Left lung (tissue), 10 donors: ENCODE results near the gene MED12L. TPM values are rescaled to one million over a fixed set of nuclear protein-coding genes. Genes with fewer than 3 reads are reported as not detected.
"Not testable (repeated sequence)": the region's sequence is repeated elsewhere in the genome, so short reads cannot be mapped to it uniquely, and the experiment has no call there.

Experiments used
- ATAC-seq: fragments of 200-7000 bp; cut with Tn5 transposase; one replicate; pipeline ENCODE4 v1.9.1; 2020; ENCODE audit warnings: moderate library complexity
- DNase-seq, 4 donors: peaks; one replicate each; pipeline ENCODE4 v3.0.0-alpha.2; 2013 to 2020
- H3K27ac ChIP-seq, 2 donors: fragments of 200-600 bp; sonication (generic) in 1 of 2; one replicate each; pipeline versions ENCODE4 v1.5.0 to v1.8.0; 2020 to 2021
- H3K27me3 ChIP-seq, 2 donors: fragments of 200-600 bp; sonication (generic) in 1 of 2; one replicate each; pipeline versions ENCODE4 v1.5.0 to v1.8.0; 2020 to 2021
- H3K36me3 ChIP-seq, 2 donors: fragments of 200-600 bp; sonication (generic) in 1 of 2; one replicate each; pipeline versions ENCODE4 v1.5.0 to v1.8.0; 2020 to 2021
- H3K4me1 ChIP-seq, 2 donors: fragments of 200-600 bp; one replicate each; pipeline ENCODE4 v1.8.0; 2021
- H3K4me3 ChIP-seq, 2 donors: fragments of 200-600 bp; sonication (generic) in 1 of 2; one replicate each; pipeline versions ENCODE4 v1.5.0 to v1.8.0; 2020 to 2021; ENCODE audit warnings: mild to moderate bottlenecking in 1 of 2
- H3K9me3 ChIP-seq, 2 donors: fragments of 200-600 bp; sonication (generic) in 1 of 2; one replicate each; pipeline versions ENCODE4 v1.5.0 to v1.8.0; 2020 to 2021
- CTCF ChIP-seq, 2 donors: fragments of 200-600 bp; sonication (generic) in 1 of 2; IDR thresholded peaks; one replicate each; pipeline versions ENCODE4 v1.5.0 to v1.8.0; 2021; ENCODE audit warnings: antibody characterized with exemption in 2 of 2
- intact Hi-C, 2 donors: fragments of 100-400 bp; cut with DNase I; formaldehyde crosslinking; loops; one replicate each; pipeline versions ENCODE4 v1.11.2 to v1.14.2; 2022
- polyA plus RNA-seq, 6 donors: library from polyadenylated mRNA; unstranded; fragments of 120-200 nt; gene quantifications; one replicate each; pipeline ENCODE4 v1.2.1, GENCODE V29; 2013; ENCODE audit not compliant: insufficient read length in 6 of 6
- total RNA-seq, 2 donors: library from RNA; stranded (reverse); fragmentation: NEBNext Ultra II Directional; extraction: Animal tissue kit (Norgen Biotek cat#: 25700); gene quantifications; one replicate each; pipeline ENCODE4 v1.2.1, GENCODE V29; 2021
- donor health status: DM: no; HTN: yes; CAD: no.
- donor health status: DM: no; HTN: no; CAD: no.

MED12L gene
- total and polyA plus RNA-seq, 8 donors: 0.66 to 1.0 (median 0.77) TPM

DNA sequence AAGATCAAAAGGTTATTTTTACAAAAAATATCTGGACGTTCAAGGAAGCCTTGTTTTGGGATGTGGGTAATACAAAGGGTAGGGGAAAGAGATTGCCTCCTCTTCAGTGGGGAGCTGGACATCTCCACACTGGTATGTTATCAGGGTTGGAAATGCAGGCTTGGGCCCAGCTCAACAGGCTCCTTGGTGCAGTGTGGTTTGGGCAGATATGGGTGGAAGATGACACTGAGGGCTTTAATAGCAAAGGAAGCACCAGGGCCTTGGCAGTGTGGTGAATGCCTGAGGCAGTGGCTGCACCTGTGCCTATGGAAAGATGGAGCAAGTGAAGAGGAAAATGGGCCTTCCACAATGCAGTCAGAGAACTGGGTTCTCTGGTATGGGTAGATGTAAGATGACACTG, 11.2 kb upstream of the MED12L start:
- Histone ChIP-seq H3K27ac (no peak overlapping the region), H3K27me3 (no peaks in the 10 kb centered on the region), H3K4me1 (no peaks in the 10 kb centered on the region), H3K4me3 (no peak overlapping the region), H3K36me3 (no peaks in the 10 kb centered on the region), H3K9me3 (no peaks in the 10 kb centered on the region)
- no peak for TF ChIP-seq CTCF (IDR thresholded peaks at IDR 0.05)
- DNase-seq: no peak
- intact Hi-C loops: no loop called here
- ATAC-seq: no peak

GRCh38 chr3:151075869-151076562, 9.4 kb upstream of the MED12L start:
- H3K36me3 ChIP-seq: no peaks in the 10 kb centered on the region
- intact Hi-C loops: no loop called here
- TF ChIP-seq CTCF (IDR thresholded peaks at IDR 0.05): no peak
- no peak overlapping the region for H3K4me3 ChIP-seq
- H3K9me3 ChIP-seq: no peaks in the 10 kb centered on the region
- DNase-seq (no peak), ATAC-seq (no peak)
- no peak overlapping the region for H3K27ac ChIP-seq
- no peaks in the 10 kb centered on the region for H3K4me1 ChIP-seq
- H3K27me3 ChIP-seq: no peaks in the 10 kb centered on the region

DNA sequence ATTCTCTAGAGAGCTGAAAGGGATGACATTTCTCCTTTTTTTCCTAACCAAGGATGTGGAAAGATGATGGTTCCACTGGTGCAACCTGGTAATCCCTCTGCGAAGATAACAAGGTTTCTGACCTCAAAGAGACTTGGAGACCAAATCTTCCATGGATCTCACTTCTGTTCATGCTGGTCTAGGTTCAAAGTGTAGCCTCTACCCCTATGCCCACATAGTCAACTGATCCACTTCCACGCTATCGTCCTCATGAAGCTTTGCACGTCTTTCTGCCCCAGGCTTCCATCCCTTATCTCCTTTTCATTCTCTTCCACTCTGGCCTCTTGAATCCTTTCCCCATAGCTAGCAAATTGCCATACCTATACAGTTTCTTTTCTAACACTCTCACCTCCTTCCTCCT, 8.8 kb upstream of the MED12L start:
- no peak for DNase-seq
- Histone ChIP-seq H3K9me3 (no peaks in the 10 kb centered on the region), H3K4me1 (no peaks in the 10 kb centered on the region), H3K4me3 (no peak overlapping the region), H3K27me3 (peaks cover 0 to 3% of the 10 kb centered on the region in 2 donors), H3K27ac (no peak overlapping the region), H3K36me3 (no peaks in the 10 kb centered on the region)
- no peak for ATAC-seq
- no peak for TF ChIP-seq CTCF (IDR thresholded peaks at IDR 0.05)
- intact Hi-C loops: no loop called here

GRCh38 chr3:151081082-151081481, 4.4 kb upstream of the MED12L start:
- Histone ChIP-seq H3K4me1 (peaks cover 10 to 14% of the 10 kb centered on the region in 2 donors), H3K27me3 (peaks cover 15 to 47% of the 10 kb centered on the region in 2 donors)
- ATAC-seq, DNase-seq, H3K9me3 ChIP-seq, H3K36me3 ChIP-seq, H3K4me3 ChIP-seq, intact Hi-C loops, H3K27ac ChIP-seq: not testable (repeated sequence)

- Histone ChIP-seq H3K36me3 (no peaks in the 10 kb centered on the region), H3K4me1 (peaks cover 12 to 28% of the 10 kb centered on the region in 2 donors), H3K27ac (no peak overlapping the region), H3K4me3 (no peak overlapping the region), H3K27me3 (peaks cover 26 to 68% of the 10 kb centered on the region in 2 donors), H3K9me3 (no peaks in the 10 kb centered on the region)
- TF ChIP-seq CTCF (IDR thresholded peaks at IDR 0.05): no peak
- intact Hi-C loops: no loop called here
- ATAC-seq (no peak), DNase-seq (no peak)
These were observed 2.3 kb upstream of the MED12L start for GRCh38 chr3:151082880-151083838.
